AG10803 (cell line): Measurements from ENCODE around the gene ADRA2B.
"Not testable (repeated sequence)": the region's sequence is repeated elsewhere in the genome, so short reads cannot be mapped to it uniquely, and the experiment has no call there.

Source experiments
- DNase-seq: peaks from one replicate; pipeline ENCODE4 v3.0.0; 2010; ENCODE audit warnings: low read depth
- H3K4me3 ChIP-seq: 2 replicates; pipeline ENCODE4 v1.5.1; 2011; ENCODE audit warnings: mild to moderate bottlenecking, low read length, control low read depth
- CTCF ChIP-seq: conservative IDR thresholded peaks from 2 replicates; pipeline ENCODE4 v1.5.1; 2011; ENCODE audit warnings: mild to moderate bottlenecking, low read length, control low read depth, inconsistent platforms

ADRA2B gene

GRCh38 chr2:96089356-96090195 lies 26.8 kb downstream of the ADRA2B start:
- no peak overlapping the region for H3K4me3 ChIP-seq
- DNase-seq = no peak
- no peak for TF ChIP-seq CTCF

GRCh38 chr2:96088340-96089335 lies 27.7 kb downstream of the ADRA2B start:
- H3K4me3 ChIP-seq = no peak overlapping the region
- DNase-seq = no peak
- no peak for TF ChIP-seq CTCF

- H3K4me3 ChIP-seq = no peak overlapping the region
- DNase-seq = no peak
- no peak for TF ChIP-seq CTCF
These were observed 29.2 kb downstream of the ADRA2B start for GRCh38 chr2:96087130-96087529.

- DNase-seq = no peak
- no peak for TF ChIP-seq CTCF
- H3K4me3 ChIP-seq = no peak overlapping the region
These were observed 30.6 kb downstream of the ADRA2B start for GRCh38 chr2:96085541-96086355.

GRCh38 chr2:96084858-96085518 lies 31.4 kb downstream of the ADRA2B start:
- DNase-seq, H3K4me3 ChIP-seq: not testable (repeated sequence)

GRCh38 chr2:96083989-96084857 lies 32.1 kb downstream of the ADRA2B start:
- TF ChIP-seq CTCF = no peak
- H3K4me3 ChIP-seq = no peak overlapping the region
- DNase-seq = no peak
